Lung (tissue), 12 donors: ENCODE measurements around the gene PBXIP1. TPM values are rescaled to one million over a fixed set of nuclear protein-coding genes. Genes with fewer than 3 reads are reported as not detected.
"Not testable (repeated sequence)": the region's sequence is repeated elsewhere in the genome, so short reads cannot be mapped to it uniquely, and the experiment has no call there.

Source experiments
- ATAC-seq: fragments of 200-7000 bp; cut with Tn5 transposase; one replicate; pipeline ENCODE4 v1.9.1; 2020; ENCODE audit warnings: moderate number of reproducible peaks; ENCODE audit not compliant: insufficient read depth, low FRiP score
- DNase-seq, 3 donors: peaks; one replicate each; pipeline ENCODE4 v3.0.0-alpha.2; 2013 to 2017
- H3K27ac ChIP-seq, 2 donors: one replicate each; pipeline ENCODE4 v1.5.1; 2013; ENCODE audit warnings: mild to moderate bottlenecking in 2 of 2, moderate library complexity in 2 of 2, control low read depth in 1 of 2, inconsistent platforms in 1 of 2, low read depth in 1 of 2, low read length in 1 of 2
- H3K27me3 ChIP-seq, 3 donors: one replicate each; pipeline ENCODE4 v1.5.1; 2013; ENCODE audit warnings: low read length in 2 of 3; ENCODE audit not compliant: control insufficient read depth in 3 of 3, insufficient read depth in 3 of 3
- H3K36me3 ChIP-seq, 4 donors: one replicate each; pipeline ENCODE4 v1.5.1; 2013; ENCODE audit warnings: low read length in 4 of 4, mild to moderate bottlenecking in 1 of 4, moderate library complexity in 1 of 4; ENCODE audit not compliant: control insufficient read depth in 4 of 4, insufficient read depth in 4 of 4
- H3K4me1 ChIP-seq, 5 donors: one replicate each; pipeline ENCODE4 v1.5.1; 2013; ENCODE audit warnings: low read length in 5 of 5, mild to moderate bottlenecking in 2 of 5, moderate library complexity in 1 of 5; ENCODE audit not compliant: control insufficient read depth in 5 of 5, insufficient read depth in 5 of 5
- H3K4me3 ChIP-seq: one replicate; pipeline ENCODE4 v1.5.1; 2013; ENCODE audit warnings: mild to moderate bottlenecking, control low read depth, moderate library complexity
- H3K9ac ChIP-seq, 2 donors: one replicate each; pipeline ENCODE4 v1.5.1; 2013; ENCODE audit warnings: low read length in 2 of 2, control low read depth in 1 of 2; ENCODE audit not compliant: insufficient read depth in 1 of 2
- H3K9me3 ChIP-seq, 4 donors: one replicate each; pipeline ENCODE4 v1.5.1; 2013; ENCODE audit warnings: low read length in 3 of 4, mild to moderate bottlenecking in 1 of 4, moderate library complexity in 1 of 4; ENCODE audit not compliant: control insufficient read depth in 4 of 4, insufficient read depth in 3 of 4
- CTCF ChIP-seq: IDR thresholded peaks from 2 replicates; pipeline ENCODE4 v1.5.1; 2012; ENCODE audit warnings: mild to moderate bottlenecking; ENCODE audit errors: control extremely low read depth, extremely low read depth
- WGBS, 2 donors: extraction: QIAGEN DNeasy Blood & Tissue Kit; methylation state at CpG; one replicate each; pipeline ENCODE4 v1.1.7; 2013; 5-methylcytosine and 5-hydroxymethylcytosine counted together
- polyA plus RNA-seq, 2 donors: library from polyadenylated mRNA; stranded (reverse); fragments of 200-250 nt; gene quantifications; one replicate each; pipeline ENCODE4 v1.2.1, GENCODE V29; 2013
- total RNA-seq, 2 donors: library from RNA; depleted of rRNA in 1 of 2; stranded (reverse); fragments of >200 nt in 1 of 2; gene quantifications; one replicate each; pipeline ENCODE4 v1.2.1, GENCODE V29; 2014 to 2021
- donor health status: control.
- donor health status: control.
- donor health status: Bipolar disorder and iron deficiency.
- donor health status: healthy.
- donor health status: DM: yes; HTN: yes; CAD: no.

Gene PBXIP1
- total and polyA plus RNA-seq, 4 donors = 32.8 to 178 (median 35.3) TPM

- H3K4me1 ChIP-seq = peaks cover 0 to 6% (median 0%) of the 10 kb centered on the region in 5 donors
- WGBS, 2 donors = 91% methylated on average over 8 of the region's 8 CpGs
- peaks cover 0 to 3% (median 0%) of the 10 kb centered on the region in 4 donors for H3K36me3 ChIP-seq
- H3K4me3 ChIP-seq = no peak overlapping the region
- DNase-seq (no peak), ATAC-seq (no peak)
- H3K27me3 ChIP-seq = no peaks in the 10 kb centered on the region
- H3K9me3 ChIP-seq = no peaks in the 10 kb centered on the region
- TF ChIP-seq CTCF = no peak
- no peak overlapping the region for H3K27ac ChIP-seq
- H3K9ac ChIP-seq = no peak overlapping the region
Measured at GRCh38 chr1:154911691-154912550, 44.0 kb downstream of the PBXIP1 start.

GRCh38 chr1:154910851-154911250 is 45.0 kb downstream of the PBXIP1 start:
- TF ChIP-seq CTCF = no peak
- H3K4me1 ChIP-seq = peaks cover 0 to 6% (median 0%) of the 10 kb centered on the region in 5 donors
- H3K27ac ChIP-seq = no peak overlapping the region
- 93 to 95% methylated on average over 5 of the region's 5 CpGs for WGBS, 2 donors
- peaks cover 0 to 3% (median 0%) of the 10 kb centered on the region in 4 donors for H3K36me3 ChIP-seq
- DNase-seq = no peak
- no peak overlapping the region for H3K4me3 ChIP-seq
- no peaks in the 10 kb centered on the region for H3K9me3 ChIP-seq
- ATAC-seq = no peak
- H3K9ac ChIP-seq = no peak overlapping the region
- no peaks in the 10 kb centered on the region for H3K27me3 ChIP-seq

GRCh38 chr1:154908937-154909336 is 47.0 kb downstream of the PBXIP1 start:
- H3K4me3 ChIP-seq = no peak overlapping the region
- no peak for ATAC-seq

GRCh38 chr1:154908129-154908528 is 47.8 kb downstream of the PBXIP1 start:
- WGBS, 2 donors = 73 to 81% methylated on average over 3 of the region's 3 CpGs

More at GRCh38 chr1:154908937-154909336, 47.0 kb downstream of the PBXIP1 start:
- peaks cover 0 to 3% (median 0%) of the 10 kb centered on the region in 4 donors for H3K36me3 ChIP-seq
- peaks cover 0 to 6% (median 0%) of the 10 kb centered on the region in 5 donors for H3K4me1 ChIP-seq
- no peaks in the 10 kb centered on the region for H3K27me3 ChIP-seq
- H3K27ac ChIP-seq = no peak overlapping the region
- 88 to 97% methylated on average over 5 of the region's 5 CpGs for WGBS, 2 donors
- TF ChIP-seq CTCF = no peak
- DNase-seq = no peak
- no peaks in the 10 kb centered on the region for H3K9me3 ChIP-seq
- H3K9ac ChIP-seq = no peak overlapping the region

More at GRCh38 chr1:154908129-154908528, 47.8 kb downstream of the PBXIP1 start:
- not testable (repeated sequence) for H3K4me1 ChIP-seq, H3K9ac ChIP-seq, DNase-seq, H3K27me3 ChIP-seq, H3K9me3 ChIP-seq, H3K27ac ChIP-seq, H3K36me3 ChIP-seq, ATAC-seq, H3K4me3 ChIP-seq
